GM06990 (cell line): Measurements from ENCODE around the gene NPEPL1.
"Not testable (repeated sequence)": the region's sequence is repeated elsewhere in the genome, so short reads cannot be mapped to it uniquely, and the experiment has no call there.

Experiments
- DNase-seq: peaks from one replicate; pipeline ENCODE4 v3.0.0-alpha.2; 2011; ENCODE audit not compliant: insufficient read length; ENCODE audit errors: extremely low read depth
- H3K27me3 ChIP-seq: replicated peaks from 2 replicates; pipeline ENCODE4 v1.6.0; 2011; ENCODE audit warnings: low read length; ENCODE audit not compliant: control insufficient read depth, insufficient read depth
- H3K36me3 ChIP-seq: 2 replicates; pipeline ENCODE4 v1.5.1; 2011; ENCODE audit warnings: low read length; ENCODE audit not compliant: control insufficient read depth, insufficient read depth
- H3K4me3 ChIP-seq: replicated peaks from 2 replicates; pipeline ENCODE4 v1.5.1; 2011; ENCODE audit warnings: low read depth, mild to moderate bottlenecking, control low read depth, low read length
- CTCF ChIP-seq: IDR thresholded peaks from 2 replicates; pipeline ENCODE4 v1.5.1; 2011; ENCODE audit warnings: low read length, control low read depth, mild to moderate bottlenecking, inconsistent platforms; ENCODE audit not compliant: insufficient read depth, poor library complexity, severe bottlenecking

NPEPL1 gene, protein sequence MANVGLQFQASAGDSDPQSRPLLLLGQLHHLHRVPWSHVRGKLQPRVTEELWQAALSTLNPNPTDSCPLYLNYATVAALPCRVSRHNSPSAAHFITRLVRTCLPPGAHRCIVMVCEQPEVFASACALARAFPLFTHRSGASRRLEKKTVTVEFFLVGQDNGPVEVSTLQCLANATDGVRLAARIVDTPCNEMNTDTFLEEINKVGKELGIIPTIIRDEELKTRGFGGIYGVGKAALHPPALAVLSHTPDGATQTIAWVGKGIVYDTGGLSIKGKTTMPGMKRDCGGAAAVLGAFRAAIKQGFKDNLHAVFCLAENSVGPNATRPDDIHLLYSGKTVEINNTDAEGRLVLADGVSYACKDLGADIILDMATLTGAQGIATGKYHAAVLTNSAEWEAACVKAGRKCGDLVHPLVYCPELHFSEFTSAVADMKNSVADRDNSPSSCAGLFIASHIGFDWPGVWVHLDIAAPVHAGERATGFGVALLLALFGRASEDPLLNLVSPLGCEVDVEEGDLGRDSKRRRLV

GRCh38 chr20:58692579-58693225, at the start of gene NPEPL1:
Gene NPEPL1, plus strand, starts transcription at chr20:58692800. Its CDS starts 101 bp downstream, at chr20:58692901.
- H3K4me3 ChIP-seq = peak within 1 kb of the TSS; percentile 59
- no peaks in the 10 kb centered on the region for H3K27me3 ChIP-seq
- no peak for TF ChIP-seq CTCF
- DNase-seq = peak; percentile 83
- H3K36me3 ChIP-seq = peaks cover 6% of the 10 kb centered on the region

DNA sequence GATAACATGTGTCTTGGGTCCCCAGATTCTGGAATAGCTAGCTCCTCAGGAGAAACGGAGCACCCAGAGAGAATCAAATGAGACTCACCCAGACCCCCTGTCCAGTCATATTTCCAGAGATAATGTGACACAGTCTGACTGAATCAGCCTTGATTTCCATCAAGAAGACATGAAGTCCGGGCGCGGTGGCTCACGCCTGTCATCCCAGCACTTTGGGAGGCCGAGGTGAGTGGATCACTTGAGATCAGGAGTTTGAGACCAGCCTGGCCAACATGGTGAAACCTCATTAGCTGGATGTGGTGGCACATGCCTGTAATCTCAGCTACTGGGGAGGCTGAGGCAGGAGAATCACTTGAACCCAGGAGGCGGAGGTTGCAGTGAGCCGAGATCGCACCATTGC, 49.7 kb upstream of the NPEPL1 start:
- H3K27me3 ChIP-seq, H3K36me3 ChIP-seq, H3K4me3 ChIP-seq, DNase-seq: not testable (repeated sequence)

DNA sequence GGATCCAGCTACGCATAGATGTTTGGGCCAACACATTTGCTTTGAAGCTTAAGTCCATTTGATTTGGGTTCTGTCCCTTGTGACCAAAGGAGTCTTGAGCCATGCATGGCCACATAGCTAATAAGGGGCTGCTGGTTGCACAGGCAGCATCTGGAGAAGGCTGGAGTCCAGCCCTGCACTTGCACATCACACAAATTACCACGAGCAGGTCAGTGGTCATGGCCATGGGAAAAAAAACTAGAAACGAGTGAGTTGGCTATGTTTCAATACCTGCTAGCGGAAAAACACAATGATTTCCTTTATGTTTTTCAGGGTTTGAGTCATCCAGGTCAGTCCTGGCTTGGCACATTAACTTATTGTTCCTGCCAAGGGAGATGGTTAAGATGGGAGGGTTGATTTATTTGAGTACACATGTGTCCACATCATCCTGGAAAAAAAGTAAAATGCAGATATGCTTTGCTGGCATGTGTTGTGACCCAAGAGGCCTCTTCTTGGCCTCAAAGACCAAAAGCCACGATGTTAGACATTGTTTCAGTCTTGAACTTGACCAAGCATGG, 47.1 kb upstream of the NPEPL1 start:
- no peak overlapping the region for H3K4me3 ChIP-seq

DNA sequence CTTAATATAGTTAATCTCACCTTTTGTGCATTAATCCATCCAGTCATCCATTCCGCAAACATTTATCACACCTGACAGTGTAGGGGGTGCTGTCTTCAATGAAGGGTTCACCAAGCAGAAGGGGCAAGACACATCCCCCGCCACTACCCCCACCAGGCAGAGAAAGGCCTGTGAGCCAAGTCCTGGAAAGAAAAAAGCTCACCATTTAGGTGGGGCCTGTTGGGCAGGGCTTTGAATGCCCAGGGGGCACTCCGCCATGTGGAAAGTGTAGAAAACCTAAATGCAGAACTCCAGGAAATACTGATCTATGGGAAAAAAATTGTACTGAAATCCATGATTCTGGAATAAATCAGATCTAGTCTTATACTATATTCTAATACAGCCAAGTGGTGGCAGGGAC, 46.3 kb upstream of the NPEPL1 start:
- TF ChIP-seq CTCF = no peak
- no peaks in the 10 kb centered on the region for H3K27me3 ChIP-seq
- no peak overlapping the region for H3K4me3 ChIP-seq
- DNase-seq = no peak
- no peaks in the 10 kb centered on the region for H3K36me3 ChIP-seq

More for the DNA sequence above, 47.1 kb upstream of the NPEPL1 start:
- no peak for TF ChIP-seq CTCF
- DNase-seq = no peak
- Histone ChIP-seq H3K27me3 (no peaks in the 10 kb centered on the region; the same call in 1 of the 2 replicates), H3K36me3 (no peaks in the 10 kb centered on the region)

- Histone ChIP-seq H3K36me3 (no peaks in the 10 kb centered on the region), H3K4me3 (no peak overlapping the region), H3K27me3 (no peaks in the 10 kb centered on the region)
- no peak for TF ChIP-seq CTCF
- DNase-seq = no peak
Observed at GRCh38 chr20:58646703-58647102, 45.9 kb upstream of the NPEPL1 start.
